Endodermal cell (in vitro differentiated cells): Measurements from ENCODE around the gene ORM1. TPM values are rescaled to one million over a fixed set of nuclear protein-coding genes. Genes with fewer than 3 reads are reported as not detected.

Source experiments
- DNase-seq: peaks from one replicate; pipeline ENCODE4 v3.0.0-alpha.2; 2017
- H3K27ac ChIP-seq: 2 replicates; pipeline ENCODE4 v1.5.1; 2013; ENCODE audit warnings: mild to moderate bottlenecking, low read depth, low read length, moderate library complexity
- H3K27me3 ChIP-seq: 2 replicates; pipeline ENCODE4 v1.6.1; 2013; ENCODE audit warnings: mild to moderate bottlenecking, low read length, moderate library complexity; ENCODE audit not compliant: insufficient read depth, control insufficient read depth, poor library complexity, severe bottlenecking
- H3K36me3 ChIP-seq: 2 replicates; pipeline ENCODE4 v1.7.0; 2013; ENCODE audit warnings: mild to moderate bottlenecking, low read length, moderate library complexity; ENCODE audit not compliant: control insufficient read depth, insufficient read depth
- H3K4me1 ChIP-seq: one replicate; pipeline ENCODE4 v1.7.0; 2013; ENCODE audit warnings: low read length; ENCODE audit not compliant: control insufficient read depth, insufficient read depth
- H3K4me3 ChIP-seq: 2 replicates; pipeline ENCODE4 v1.5.1; 2013; ENCODE audit warnings: mild to moderate bottlenecking, low read length, moderate library complexity
- H3K9ac ChIP-seq: 2 replicates; pipeline ENCODE4 v1.6.1; 2013; ENCODE audit warnings: mild to moderate bottlenecking, low read length, moderate library complexity; ENCODE audit not compliant: poor library complexity, severe bottlenecking; ENCODE audit errors: extremely low read depth
- H3K9me3 ChIP-seq: 2 replicates; pipeline ENCODE4 v1.6.1; 2013; ENCODE audit warnings: mild to moderate bottlenecking, low read length, moderate library complexity; ENCODE audit not compliant: control insufficient read depth
- H3K27ac Mint-ChIP-seq: 2 replicates; pipeline ENCODE4 v1.8.0; 2020; ENCODE audit warnings: mixed read lengths
- H3K27me3 Mint-ChIP-seq: 2 replicates; pipeline ENCODE4 v1.8.0; 2021; ENCODE audit warnings: mild to moderate bottlenecking, mixed read lengths; ENCODE audit not compliant: insufficient read depth
- H3K36me3 Mint-ChIP-seq: 2 replicates; pipeline ENCODE4 v1.8.0; 2020; ENCODE audit warnings: low read depth, mixed read lengths
- H3K4me1 Mint-ChIP-seq: 2 replicates; pipeline ENCODE4 v1.8.0; 2020; ENCODE audit warnings: mixed read lengths
- H3K4me3 Mint-ChIP-seq: 2 replicates; pipeline ENCODE4 v1.8.0; 2020; ENCODE audit warnings: mild to moderate bottlenecking, moderate library complexity, mixed read lengths
- H3K9me3 Mint-ChIP-seq: 2 replicates; pipeline ENCODE4 v1.8.0; 2020; ENCODE audit warnings: mild to moderate bottlenecking, mixed read lengths
- WGBS, 2 experiments: methylation state at CpG; one replicate each; pipeline versions ENCODE4 v1.1.5 to v1.1.7; 2013; ENCODE audit warnings: missing lambda C conversion rate in 2 of 2, mixed read lengths in 1 of 2; ENCODE audit not compliant: insufficient coverage in 1 of 2, insufficient read length in 1 of 2; 5-methylcytosine and 5-hydroxymethylcytosine counted together
- total RNA-seq, 2 donors: library from RNA; stranded (reverse); fragmentation: NEBNext Ultra II Directional in 1 of 2; extraction: Animal tissue kit (Norgen Biotek cat#: 25700) in 1 of 2; gene quantifications; 2 replicates in 1 of 2; 3 replicates in 1 of 2; pipeline ENCODE4 v1.2.1, GENCODE V29; 2021
- TF ChIP-seq, protein P1 (sequence below): fragments of 200-600 bp; sonication (generic); conservative IDR thresholded peaks from 2 replicates; pipeline ENCODE4 v1.5.0; 2021; ENCODE audit warnings: antibody characterized with exemption, mild to moderate bottlenecking

Gene ORM1
- total RNA-seq, 2 donors from 2014 or later: 0.59 TPM; not detected in 1

DNA sequence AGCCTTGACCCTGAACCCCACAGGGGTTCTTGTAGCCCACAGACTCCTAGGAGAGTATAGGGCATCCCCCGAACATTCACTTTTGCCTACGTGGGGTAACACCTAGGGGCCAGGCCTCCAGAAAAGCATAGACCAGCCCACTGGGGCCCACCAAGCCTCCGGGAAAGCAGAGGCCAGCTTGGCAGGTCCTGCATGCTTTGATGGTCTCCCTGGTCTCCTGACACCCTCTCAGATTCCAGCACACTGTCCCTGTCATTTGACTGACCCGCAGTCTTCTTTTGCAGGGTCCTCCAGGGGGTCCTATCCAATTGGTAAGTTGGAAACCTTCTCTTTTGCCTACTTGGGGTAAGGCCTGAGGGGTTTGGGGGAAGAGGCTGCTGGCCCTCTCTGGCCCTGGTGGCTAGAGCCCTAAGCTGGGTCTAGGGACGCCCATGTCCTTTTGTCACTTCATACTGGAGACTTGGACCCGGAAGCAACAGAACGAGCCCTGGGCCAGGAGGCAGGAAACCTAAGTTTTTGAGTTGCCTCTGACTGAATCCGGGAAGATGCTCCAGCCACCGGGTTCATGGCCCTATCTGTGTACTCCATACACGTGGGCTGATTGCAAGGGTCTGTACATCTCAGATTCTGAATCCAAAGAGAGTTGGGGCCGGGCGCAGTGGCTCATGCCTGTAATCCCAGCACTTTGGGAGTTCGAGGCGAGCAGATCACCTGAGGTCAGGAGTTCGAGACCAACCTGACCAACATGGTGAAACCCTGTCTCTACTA is 20.9 kb upstream of the ORM1 start:
- H3K27me3 ChIP-seq: no peaks in the 10 kb centered on the region
- H3K9ac ChIP-seq: no peak overlapping the region
- no peak for DNase-seq
- no peaks in the 10 kb centered on the region for H3K9me3 ChIP-seq
- Mint-ChIP-seq H3K27ac (no peak overlapping the region), H3K9me3 (no peaks in the 10 kb centered on the region), H3K27me3 (no peaks in the 10 kb centered on the region), H3K4me1 (no peaks in the 10 kb centered on the region), H3K4me3 (no peak overlapping the region), H3K36me3 (peaks cover 35% of the 10 kb centered on the region)
- no peaks in the 10 kb centered on the region for H3K4me1 ChIP-seq
- WGBS, 2 experiments: 87 to 88% methylated on average over 9 to 15 of the region's 15 CpGs
- H3K4me3 ChIP-seq: no peak overlapping the region
- TF ChIP-seq, protein P1, sequence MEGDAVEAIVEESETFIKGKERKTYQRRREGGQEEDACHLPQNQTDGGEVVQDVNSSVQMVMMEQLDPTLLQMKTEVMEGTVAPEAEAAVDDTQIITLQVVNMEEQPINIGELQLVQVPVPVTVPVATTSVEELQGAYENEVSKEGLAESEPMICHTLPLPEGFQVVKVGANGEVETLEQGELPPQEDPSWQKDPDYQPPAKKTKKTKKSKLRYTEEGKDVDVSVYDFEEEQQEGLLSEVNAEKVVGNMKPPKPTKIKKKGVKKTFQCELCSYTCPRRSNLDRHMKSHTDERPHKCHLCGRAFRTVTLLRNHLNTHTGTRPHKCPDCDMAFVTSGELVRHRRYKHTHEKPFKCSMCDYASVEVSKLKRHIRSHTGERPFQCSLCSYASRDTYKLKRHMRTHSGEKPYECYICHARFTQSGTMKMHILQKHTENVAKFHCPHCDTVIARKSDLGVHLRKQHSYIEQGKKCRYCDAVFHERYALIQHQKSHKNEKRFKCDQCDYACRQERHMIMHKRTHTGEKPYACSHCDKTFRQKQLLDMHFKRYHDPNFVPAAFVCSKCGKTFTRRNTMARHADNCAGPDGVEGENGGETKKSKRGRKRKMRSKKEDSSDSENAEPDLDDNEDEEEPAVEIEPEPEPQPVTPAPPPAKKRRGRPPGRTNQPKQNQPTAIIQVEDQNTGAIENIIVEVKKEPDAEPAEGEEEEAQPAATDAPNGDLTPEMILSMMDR: no peak
- H3K36me3 ChIP-seq: peaks cover 55% of the 10 kb centered on the region
- no peak overlapping the region for H3K27ac ChIP-seq

DNA sequence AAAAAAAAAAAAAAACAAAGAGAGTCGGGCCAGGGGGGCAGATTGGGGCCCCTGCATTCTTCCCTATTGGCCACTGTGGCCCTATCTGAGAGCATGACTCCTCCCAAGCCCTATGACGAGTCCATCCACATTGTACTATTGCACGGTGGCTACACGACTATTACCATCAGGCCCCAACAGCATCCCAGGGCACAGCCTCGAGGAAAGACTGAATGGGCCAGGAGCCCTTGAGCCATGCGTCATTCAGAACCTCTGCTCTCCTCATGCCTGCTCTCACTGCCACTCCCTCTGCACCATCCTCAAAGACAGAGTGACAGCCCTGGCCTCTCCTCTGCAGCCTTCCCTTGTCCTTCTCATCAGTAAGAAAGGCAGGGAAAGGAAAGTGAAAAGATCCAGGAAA is 20.2 kb upstream of the ORM1 start:
- Histone ChIP-seq H3K36me3 (peaks cover 55% of the 10 kb centered on the region), H3K9me3 (no peaks in the 10 kb centered on the region), H3K27me3 (no peaks in the 10 kb centered on the region), H3K27ac (no peak overlapping the region), H3K4me1 (no peaks in the 10 kb centered on the region), H3K9ac (no peak overlapping the region), H3K4me3 (no peak overlapping the region)
- H3K9me3 Mint-ChIP-seq: no peaks in the 10 kb centered on the region
- H3K36me3 Mint-ChIP-seq: peaks cover 32% of the 10 kb centered on the region
- H3K27me3 Mint-ChIP-seq: no peaks in the 10 kb centered on the region
- H3K4me3 Mint-ChIP-seq: no peak overlapping the region
- TF ChIP-seq, protein P1: no peak
- H3K27ac Mint-ChIP-seq: no peak overlapping the region
- DNase-seq: no peak
- WGBS, 2 experiments: 81 to 90% methylated on average over 5 to 6 of the region's 6 CpGs
- H3K4me1 Mint-ChIP-seq: no peaks in the 10 kb centered on the region

DNA sequence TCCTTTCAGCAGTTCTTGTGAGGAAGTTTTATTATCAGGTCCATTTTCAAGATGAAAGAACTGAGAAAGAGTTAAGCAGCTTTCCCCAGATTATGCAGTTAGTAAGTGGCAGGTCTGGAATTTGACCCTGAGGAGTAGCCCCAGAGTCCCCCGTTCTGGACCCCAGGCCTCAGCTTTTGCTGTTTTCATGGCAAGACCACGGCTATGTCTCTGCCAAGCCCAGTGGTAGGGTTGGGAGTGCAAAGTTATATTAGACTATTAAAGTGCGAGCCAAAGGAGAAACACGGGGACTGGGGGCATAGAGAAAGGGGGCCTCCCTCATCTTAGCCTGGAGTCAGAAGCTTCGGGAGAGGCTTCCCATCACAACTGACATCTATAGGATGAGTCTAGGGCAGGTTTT is 19.3 kb upstream of the ORM1 start:
- no peak overlapping the region for H3K4me3 ChIP-seq

More for the DNA sequence above, 19.3 kb upstream of the ORM1 start:
- no peaks in the 10 kb centered on the region for H3K9me3 Mint-ChIP-seq
- TF ChIP-seq, protein P1: no peak
- no peak for DNase-seq
- H3K4me3 Mint-ChIP-seq: no peak overlapping the region
- H3K4me1 ChIP-seq: no peaks in the 10 kb centered on the region
- H3K27ac Mint-ChIP-seq: no peak overlapping the region
- H3K9me3 ChIP-seq: no peaks in the 10 kb centered on the region
- no peaks in the 10 kb centered on the region for H3K27me3 Mint-ChIP-seq
- H3K36me3 ChIP-seq: peaks cover 55% of the 10 kb centered on the region
- H3K36me3 Mint-ChIP-seq: peaks cover 26% of the 10 kb centered on the region
- no peak overlapping the region for H3K27ac ChIP-seq
- H3K27me3 ChIP-seq: no peaks in the 10 kb centered on the region
- WGBS, 2 experiments: 82 to 83% methylated on average over 4 to 5 of the region's 5 CpGs
- H3K9ac ChIP-seq: no peak overlapping the region
- H3K4me1 Mint-ChIP-seq: no peaks in the 10 kb centered on the region
